OCI-LY1 (cell line): ENCODE results near the gene H1-8.
"Not testable (repeated sequence)": the region's sequence is repeated elsewhere in the genome, so short reads cannot be mapped to it uniquely, and the experiment has no call there.

ENCODE experiments used
- H2AFZ ChIP-seq: fragments of 200-600 bp; sonication (generic), shearing (Covaris generic); 2 replicates; pipeline ENCODE4 v1.6.0; 2014; ENCODE audit warnings: antibody characterized with exemption, mild to moderate bottlenecking, low read length
- H3F3A ChIP-seq: fragments of 200-600 bp; sonication (generic), shearing (Covaris generic); 2 replicates; pipeline ENCODE4 v1.6.0; 2014; ENCODE audit warnings: mild to moderate bottlenecking, antibody characterized with exemption, low read length, moderate library complexity; ENCODE audit not compliant: insufficient read depth
- H3K27ac ChIP-seq: fragments of 200-600 bp; sonication (generic); 2 replicates; pipeline ENCODE4 v1.5.1; 2014; ENCODE audit warnings: low read length, mixed run types, mild to moderate bottlenecking, low read depth; ENCODE audit not compliant: poor library complexity, severe bottlenecking
- H3K27me3 ChIP-seq: fragments of 200-600 bp; sonication (generic); 2 replicates; pipeline ENCODE4 v1.6.0; 2014; ENCODE audit warnings: antibody characterized with exemption, mild to moderate bottlenecking, low read length, moderate library complexity; ENCODE audit not compliant: insufficient read depth
- H3K36me3 ChIP-seq: fragments of 200-600 bp; sonication (generic); 2 replicates; pipeline ENCODE4 v1.6.1; 2014; ENCODE audit warnings: mild to moderate bottlenecking, antibody characterized with exemption, low read length, moderate library complexity, mixed read lengths; ENCODE audit not compliant: insufficient read depth
- H3K4me1 ChIP-seq: fragments of 200-600 bp; sonication (generic); 2 replicates; pipeline ENCODE4 v1.5.1; 2014; ENCODE audit warnings: mild to moderate bottlenecking, low read length, moderate library complexity; ENCODE audit not compliant: insufficient read depth, severe bottlenecking
- H3K4me2 ChIP-seq: fragments of 200-600 bp; sonication (generic), shearing (Covaris generic); 2 replicates; pipeline ENCODE4 v1.6.1; 2014; ENCODE audit warnings: low read length
- H3K4me3 ChIP-seq: fragments of 200-600 bp; sonication (generic); 2 replicates; pipeline ENCODE4 v1.5.1; 2014; ENCODE audit warnings: low read length, low read depth, mild to moderate bottlenecking, mixed read lengths; ENCODE audit not compliant: poor library complexity, severe bottlenecking
- H3K79me2 ChIP-seq: fragments of 200-600 bp; shearing (Covaris generic); 2 replicates; pipeline ENCODE4 v1.6.1; 2016; ENCODE audit warnings: mixed run types, low read length, mixed read lengths; ENCODE audit not compliant: insufficient read depth
- H3K9ac ChIP-seq: fragments of 200-600 bp; sonication (generic), shearing (Covaris generic); 2 replicates; pipeline ENCODE4 v1.6.1; 2014; ENCODE audit warnings: mild to moderate bottlenecking, low read length, mixed read lengths
- H3K9me2 ChIP-seq: fragments of 200-600 bp; sonication (generic), shearing (Covaris generic); 2 replicates; pipeline ENCODE4 v1.6.1; 2014; ENCODE audit warnings: low read depth, mild to moderate bottlenecking, low read length, mixed read lengths
- H3K9me3 ChIP-seq: fragments of 200-600 bp; shearing (Covaris generic); 2 replicates; pipeline ENCODE4 v1.6.1; 2014; ENCODE audit warnings: low read length, mixed read lengths
- H4K20me1 ChIP-seq: fragments of 200-600 bp; sonication (generic), shearing (Covaris generic); 2 replicates; pipeline ENCODE4 v1.6.0; 2016; ENCODE audit warnings: mild to moderate bottlenecking, low read length; ENCODE audit not compliant: insufficient read depth
- CTCF ChIP-seq: fragments of 200-600 bp; sonication (generic), shearing (Covaris generic); IDR thresholded peaks from 2 replicates; pipeline ENCODE4 v1.5.1; 2017; ENCODE audit warnings: mild to moderate bottlenecking, antibody characterized with exemption, low read length, moderate library complexity, mixed read lengths
- EZH2 ChIP-seq: fragments of 200-600 bp; sonication (generic), shearing (Covaris generic); IDR thresholded peaks from 2 replicates; pipeline ENCODE4 v1.8.0; 2017; ENCODE audit warnings: borderline replicate concordance, mixed run types, mild to moderate bottlenecking, antibody characterized with exemption, low read length, moderate library complexity, mixed read lengths

The H1-8 gene

GRCh38 chr3:129498603-129499488, 44.1 kb upstream of the H1-8 start:
- H3K4me2 ChIP-seq, result not testable (repeated sequence)

GRCh38 chr3:129499604-129500333, 43.2 kb upstream of the H1-8 start:
- not testable (repeated sequence) for H3K36me3 ChIP-seq, H3K27me3 ChIP-seq, H2AFZ ChIP-seq, H3K4me3 ChIP-seq, H3K79me2 ChIP-seq, H3K9me3 ChIP-seq, H3K4me1 ChIP-seq, H3K9ac ChIP-seq, H3K9me2 ChIP-seq, H3K4me2 ChIP-seq, H4K20me1 ChIP-seq, H3K27ac ChIP-seq, H3F3A ChIP-seq

More at GRCh38 chr3:129498603-129499488, 44.1 kb upstream of the H1-8 start:
- H3K4me3 ChIP-seq, H3K79me2 ChIP-seq, H3K9me3 ChIP-seq, H3K36me3 ChIP-seq, H3K27ac ChIP-seq, H4K20me1 ChIP-seq, H3K9ac ChIP-seq, H3F3A ChIP-seq, H3K27me3 ChIP-seq, H2AFZ ChIP-seq, H3K4me1 ChIP-seq, H3K9me2 ChIP-seq: not testable (repeated sequence)

- TF ChIP-seq CTCF (no peak), EZH2 (no peak)
- Histone ChIP-seq H3F3A (no peaks in the 10 kb centered on the region), H3K4me3 (no peak overlapping the region), H3K27me3 (no peaks in the 10 kb centered on the region), H2AFZ (no peak overlapping the region), H3K4me1 (no peaks in the 10 kb centered on the region), H3K79me2 (no peaks in the 10 kb centered on the region), H3K9me2 (no peaks in the 10 kb centered on the region), H4K20me1 (no peaks in the 10 kb centered on the region), H3K4me2 (no peak overlapping the region), H3K9ac (no peak overlapping the region), H3K27ac (no peak overlapping the region), H3K9me3 (no peaks in the 10 kb centered on the region), H3K36me3 (peaks cover 4% of the 10 kb centered on the region; the same call in 1 of the 2 replicates)
Measured at GRCh38 chr3:129500334-129500658, 42.7 kb upstream of the H1-8 start.

GRCh38 chr3:129501630-129502029, 41.3 kb upstream of the H1-8 start:
- Histone ChIP-seq H3K9me2 (no peaks in the 10 kb centered on the region), H3K9me3 (no peaks in the 10 kb centered on the region), H3K4me3 (no peak overlapping the region), H2AFZ (no peak overlapping the region), H3K27me3 (no peaks in the 10 kb centered on the region), H3K9ac (no peak overlapping the region), H3K4me1 (no peaks in the 10 kb centered on the region), H3K36me3 (peaks cover 4% of the 10 kb centered on the region; the same call in 1 of the 2 replicates), H3K4me2 (no peak overlapping the region), H4K20me1 (no peaks in the 10 kb centered on the region), H3K79me2 (no peaks in the 10 kb centered on the region), H3K27ac (no peak overlapping the region), H3F3A (no peaks in the 10 kb centered on the region)
- TF ChIP-seq CTCF (no peak), EZH2 (no peak)
